Measurements from ENCODE around the gene SLC35F3. TPM values are rescaled to one million over a fixed set of nuclear protein-coding genes. Genes with fewer than 3 reads are reported as not detected.

Gene SLC35F3
- total RNA-seq, 2 experiments from 2014 or later, result not detected

DNA sequence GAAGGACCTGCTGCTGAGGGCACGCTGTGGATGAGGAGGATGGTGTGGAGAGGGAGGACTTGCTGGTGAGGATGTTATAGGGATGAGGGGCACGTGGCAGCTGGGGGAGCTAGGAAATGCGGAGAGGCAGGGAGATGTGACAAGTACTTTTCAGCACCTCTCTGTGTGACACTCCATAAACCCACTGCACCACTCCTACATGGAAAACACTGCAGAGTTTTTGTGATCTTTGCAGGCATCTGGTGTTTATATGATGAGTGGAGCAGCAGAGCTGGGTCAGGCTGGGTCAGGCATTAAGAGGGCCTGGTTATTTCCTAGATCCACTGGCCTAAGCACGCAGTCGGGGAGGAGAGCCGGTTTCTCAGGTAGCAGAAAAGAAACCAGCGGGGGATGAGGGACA lies 301.5 kb downstream of the SLC35F3 start:
- Histone ChIP-seq H3K4me2 (ENCODE audit: low read length) (no peak overlapping the region), H3K79me2 (ENCODE audit: insufficient read depth, low read depth, low read length) (no peaks in the 10 kb centered on the region), H3K36me3 (ENCODE audit: insufficient read depth, low read length) (no peaks in the 10 kb centered on the region), H3K27ac (ENCODE audit: low read depth, low read length, poor library complexity, severe bottlenecking) (no peak overlapping the region), H3K4me3 (ENCODE audit: low read depth, low read length, poor library complexity, severe bottlenecking) (no peak overlapping the region), H3K9me3 (ENCODE audit: low read length) (no peaks in the 10 kb centered on the region), H3K9me2 (ENCODE audit: insufficient read depth, low read length) (no peaks in the 10 kb centered on the region), H4K20me1 (ENCODE audit: insufficient read depth, low read length) (no peaks in the 10 kb centered on the region), H3K4me1 (ENCODE audit: insufficient read depth, low read length, poor library complexity, severe bottlenecking) (no peaks in the 10 kb centered on the region), H2AFZ (ENCODE audit: low read length) (no peak overlapping the region)
- no peak for DNase-seq (ENCODE audit: low spot score)
- POLR2A ChIA-PET, result no interaction called here
- BruUV-seq (replicated peaks), result no TSS peak
- TF ChIP-seq, protein P1, sequence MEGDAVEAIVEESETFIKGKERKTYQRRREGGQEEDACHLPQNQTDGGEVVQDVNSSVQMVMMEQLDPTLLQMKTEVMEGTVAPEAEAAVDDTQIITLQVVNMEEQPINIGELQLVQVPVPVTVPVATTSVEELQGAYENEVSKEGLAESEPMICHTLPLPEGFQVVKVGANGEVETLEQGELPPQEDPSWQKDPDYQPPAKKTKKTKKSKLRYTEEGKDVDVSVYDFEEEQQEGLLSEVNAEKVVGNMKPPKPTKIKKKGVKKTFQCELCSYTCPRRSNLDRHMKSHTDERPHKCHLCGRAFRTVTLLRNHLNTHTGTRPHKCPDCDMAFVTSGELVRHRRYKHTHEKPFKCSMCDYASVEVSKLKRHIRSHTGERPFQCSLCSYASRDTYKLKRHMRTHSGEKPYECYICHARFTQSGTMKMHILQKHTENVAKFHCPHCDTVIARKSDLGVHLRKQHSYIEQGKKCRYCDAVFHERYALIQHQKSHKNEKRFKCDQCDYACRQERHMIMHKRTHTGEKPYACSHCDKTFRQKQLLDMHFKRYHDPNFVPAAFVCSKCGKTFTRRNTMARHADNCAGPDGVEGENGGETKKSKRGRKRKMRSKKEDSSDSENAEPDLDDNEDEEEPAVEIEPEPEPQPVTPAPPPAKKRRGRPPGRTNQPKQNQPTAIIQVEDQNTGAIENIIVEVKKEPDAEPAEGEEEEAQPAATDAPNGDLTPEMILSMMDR (conservative IDR thresholded peaks at IDR 0.05; ENCODE audit: low read length), result no peak
- TF ChIP-seq EZH2phosphoT487 (IDR thresholded peaks at IDR 0.05; ENCODE audit: borderline replicate concordance, low read depth, low read length), result no peak
- intact Hi-C loops (cut with micrococcal nuclease; ENCODE audit: unreplicated experiment), result no loop called here
- CTCF ChIA-PET (ENCODE audit: unreplicated experiment), result no interaction called here

DNA sequence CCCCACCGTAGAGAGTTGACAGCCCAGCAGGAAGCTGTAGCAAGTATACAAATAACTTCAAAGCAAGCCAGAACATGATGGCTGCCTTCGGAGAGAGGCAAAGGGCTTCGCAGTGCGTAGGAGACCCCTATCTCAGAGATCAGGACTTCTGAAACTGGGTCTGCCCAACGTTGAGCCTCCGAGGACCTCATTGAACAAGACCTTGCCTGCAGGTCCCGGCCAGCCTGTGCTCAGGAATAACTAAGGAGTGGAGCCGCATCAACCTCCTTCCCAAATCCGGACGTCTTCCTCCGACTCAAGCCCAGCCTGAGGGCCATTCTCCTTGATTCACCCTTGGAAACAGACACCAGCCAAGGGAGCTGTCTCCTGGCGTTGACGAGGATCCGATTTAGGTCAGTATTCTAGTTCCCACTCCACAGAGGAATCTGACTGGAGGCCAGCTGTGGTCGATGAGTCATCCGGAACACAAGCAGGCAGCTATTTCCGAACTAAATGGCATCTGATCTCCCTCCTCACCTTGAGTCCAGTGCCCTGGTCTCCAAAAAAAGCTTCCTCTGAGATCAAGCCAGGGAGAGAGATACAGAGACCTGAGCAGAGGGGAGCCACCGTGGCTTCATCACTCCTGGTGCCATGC lies 302.3 kb downstream of the SLC35F3 start:
- H4K20me1 ChIP-seq (ENCODE audit: insufficient read depth, low read length), result no peaks in the 10 kb centered on the region
- no TSS peak for BruUV-seq (replicated peaks)
- no peaks in the 10 kb centered on the region for H3K9me3 ChIP-seq (ENCODE audit: low read length)
- H3K9me2 ChIP-seq (ENCODE audit: insufficient read depth, low read length), result no peaks in the 10 kb centered on the region
- H3K4me1 ChIP-seq (ENCODE audit: insufficient read depth, low read length, poor library complexity, severe bottlenecking), result no peaks in the 10 kb centered on the region
- H3K79me2 ChIP-seq (ENCODE audit: insufficient read depth, low read depth, low read length), result no peaks in the 10 kb centered on the region
- TF ChIP-seq EZH2phosphoT487 (IDR thresholded peaks at IDR 0.05; ENCODE audit: borderline replicate concordance, low read depth, low read length), result no peak
- TF ChIP-seq, protein P1 (conservative IDR thresholded peaks at IDR 0.05; ENCODE audit: low read length), result no peak
- ChIA-PET CTCF (ENCODE audit: unreplicated experiment) (no interaction called here), POLR2A (no interaction called here)
- DNase-seq (ENCODE audit: low spot score), result no peak
- intact Hi-C loops (cut with micrococcal nuclease; ENCODE audit: unreplicated experiment), result no loop called here
- H3K36me3 ChIP-seq (ENCODE audit: insufficient read depth, low read length), result no peaks in the 10 kb centered on the region
- H3K4me2 ChIP-seq (ENCODE audit: low read length), result no peak overlapping the region
- no peak overlapping the region for H3K27ac ChIP-seq (ENCODE audit: low read depth, low read length, poor library complexity, severe bottlenecking)
- H3K4me3 ChIP-seq (ENCODE audit: low read depth, low read length, poor library complexity, severe bottlenecking), result no peak overlapping the region
- H2AFZ ChIP-seq (ENCODE audit: low read length), result no peak overlapping the region

GRCh38 chr1:234208351-234208750 lies 303.9 kb downstream of the SLC35F3 start:
- Histone ChIP-seq H3K9me3 (ENCODE audit: low read length) (no peaks in the 10 kb centered on the region), H4K20me1 (ENCODE audit: insufficient read depth, low read length) (no peaks in the 10 kb centered on the region), H3K36me3 (ENCODE audit: insufficient read depth, low read length) (no peaks in the 10 kb centered on the region), H3K27ac (ENCODE audit: low read depth, low read length, poor library complexity, severe bottlenecking) (no peak overlapping the region), H3K4me2 (ENCODE audit: low read length) (no peak overlapping the region), H3K4me3 (ENCODE audit: low read depth, low read length, poor library complexity, severe bottlenecking) (no peak overlapping the region), H3K79me2 (ENCODE audit: insufficient read depth, low read depth, low read length) (no peaks in the 10 kb centered on the region), H3K9me2 (ENCODE audit: insufficient read depth, low read length) (no peaks in the 10 kb centered on the region), H2AFZ (ENCODE audit: low read length) (no peak overlapping the region), H3K4me1 (ENCODE audit: insufficient read depth, low read length, poor library complexity, severe bottlenecking) (no peaks in the 10 kb centered on the region)
- ChIA-PET CTCF (ENCODE audit: unreplicated experiment) (no interaction called here), POLR2A (no interaction called here)
- no peak for DNase-seq (ENCODE audit: low spot score)
- BruUV-seq (replicated peaks), result no TSS peak
- intact Hi-C loops (cut with micrococcal nuclease; ENCODE audit: unreplicated experiment), result no loop called here
- TF ChIP-seq EZH2phosphoT487 (IDR thresholded peaks at IDR 0.05; ENCODE audit: borderline replicate concordance, low read depth, low read length), result no peak
- TF ChIP-seq, protein P1 (conservative IDR thresholded peaks at IDR 0.05; ENCODE audit: low read length), result no peak
